K562 (cell line): ENCODE results near the gene RALGAPA2. TPM values are rescaled to one million over a fixed set of nuclear protein-coding genes. Genes with fewer than 3 reads are reported as not detected.

Source experiments
- BRF1 ChIP-seq: IDR thresholded peaks from 3 replicates; pipeline ENCODE4 v1.6.1; 2011; ENCODE audit warnings: borderline replicate concordance, mild to moderate bottlenecking; ENCODE audit not compliant: insufficient read length; ENCODE audit errors: extremely low read depth
- FOXP1 ChIP-seq: sonication (generic); formaldehyde crosslinking; IDR thresholded peaks from 2 replicates; pipeline ENCODE4 v1.8.0; 2022; ENCODE audit warnings: mild to moderate bottlenecking, missing genetic modification reagents
- MGA ChIP-seq: fragments of 450-650 bp; IDR thresholded peaks from 2 replicates; pipeline ENCODE4 v1.6.1; 2016; ENCODE audit warnings: mild to moderate bottlenecking, moderate library complexity
- MTA1 ChIP-seq: fragments of 450-650 bp; IDR thresholded peaks from 2 replicates; pipeline ENCODE4 v1.6.1; 2017; ENCODE audit warnings: borderline replicate concordance
- NR0B1 ChIP-seq: fragments of 450-650 bp; IDR thresholded peaks from one replicate; pipeline ENCODE4 v1.6.1; 2018; ENCODE audit warnings: mild to moderate bottlenecking, moderate library complexity; ENCODE audit not compliant: partially characterized antibody
- SIN3A ChIP-seq, 2 experiments: fragments of 150-350 bp in 1 of 2; IDR thresholded peaks; 2 replicates each; pipeline ENCODE4 v1.6.1; 2011 to 2016; ENCODE audit warnings: borderline replicate concordance in 2 of 2, low read depth in 2 of 2, low read length in 2 of 2, mild to moderate bottlenecking in 2 of 2, moderate library complexity in 2 of 2; ENCODE audit not compliant: control insufficient read depth in 1 of 2
- TSC22D4 ChIP-seq: fragments of 450-650 bp; IDR thresholded peaks from 2 replicates; pipeline ENCODE4 v1.6.1; 2016; ENCODE audit warnings: missing genetic modification characterization, missing biosample characterization, control low read depth
- ZBTB34 ChIP-seq: fragments of 250-450 bp; sonication (Bioruptor Pico); IDR thresholded peaks from 2 replicates; pipeline ENCODE4 v1.8.0; 2021; ENCODE audit warnings: mild to moderate bottlenecking, moderate library complexity
- ZNF561 ChIP-seq: fragments of 450-650 bp; formaldehyde crosslinking; conservative IDR thresholded peaks from 2 replicates; pipeline ENCODE4 v1.4.0; 2020; ENCODE audit warnings: mild to moderate bottlenecking, moderate library complexity
- polyA plus RNA-seq, 8 experiments: library from polyadenylated mRNA; depleted of rRNA in 4 of 8; stranded (reverse) in 5 of 8; unstranded in 3 of 8; fragments of >200 nt; fragmentation: Nextera tagmentation in 2 of 8; fragmentation: Illumina TruSeq in 1 of 8; extraction: Ambion mirVana in 2 of 8; extraction: Trizol in 1 of 8; gene quantifications; 2 replicates each; pipeline versions ENCODE4 v1.2.1 to v1.2.3, GENCODE V29; 2011 to 2014; ENCODE audit warnings: inconsistent platforms in 1 of 8, missing spikeins in 1 of 8
- total RNA-seq, 7 experiments: library from RNA; depleted of rRNA in 6 of 7; stranded (reverse); fragments of >200 nt in 6 of 7; fragmentation: Illumina TruSeq in 2 of 7; extraction: Trizol in 2 of 7; gene quantifications; 2 replicates each; pipeline versions ENCODE4 v1.2.1 to v1.2.3, GENCODE V29; 2011 to 2021; ENCODE audit warnings: low replicate concordance in 1 of 7
- TF ChIP-seq, protein P1 (sequence below): fragments of 250-450 bp; sonication (Bioruptor Pico); IDR thresholded peaks from 2 replicates; pipeline ENCODE4 v1.9.0; 2021; ENCODE audit warnings: mild to moderate bottlenecking

RALGAPA2 gene
- total and polyA plus RNA-seq, 9 of the 15 experiments (the other 6 are each of a cell fraction or from before 2014, with no cell fraction given), result 0.35 to 2.7 (median 1.4) TPM

- no peak for TF ChIP-seq MGA
- TF ChIP-seq, protein P1, sequence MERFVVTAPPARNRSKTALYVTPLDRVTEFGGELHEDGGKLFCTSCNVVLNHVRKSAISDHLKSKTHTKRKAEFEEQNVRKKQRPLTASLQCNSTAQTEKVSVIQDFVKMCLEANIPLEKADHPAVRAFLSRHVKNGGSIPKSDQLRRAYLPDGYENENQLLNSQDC (CRISPR knock-in tag), result no peak
- TF ChIP-seq SIN3A (IDR thresholded peaks at IDR 0.05; ENCODE audit: borderline replicate concordance in 2 of 2, control insufficient read depth in 1 of 2, low read depth in 2 of 2, low read length in 2 of 2), result no peak
- TF ChIP-seq MTA1, result no peak
- no peak for TF ChIP-seq FOXP1 (CRISPR knock-in tag)
- no peak for TF ChIP-seq NR0B1
- TF ChIP-seq BRF1, result no peak
- no peak for TF ChIP-seq TSC22D4 (tag)
- no peak for TF ChIP-seq ZNF561 (CRISPR knock-in tag)
- no peak for TF ChIP-seq ZBTB34
These were observed 348.4 kb downstream of the RALGAPA2 start (continued) for GRCh38 chr20:20363799-20364592.
